CMK (cell line): ENCODE results near the gene C9orf40.

Experiments used
- DNase-seq: peaks from one replicate; pipeline ENCODE4 v3.0.0-alpha.2; 2010; ENCODE audit warnings: low read depth

C9orf40 gene

GRCh38 chr9:74940600-74940999 lies 12.1 kb downstream of the C9orf40 start:
- no peak for DNase-seq

GRCh38 chr9:74935008-74935407 lies 17.7 kb downstream of the C9orf40 start:
- DNase-seq, result no peak

- DNase-seq, result no peak
Observed at GRCh38 chr9:74921737-74922136, 31.0 kb downstream of the C9orf40 start.

GRCh38 chr9:74920944-74921626 lies 31.6 kb downstream of the C9orf40 start:
- no peak for DNase-seq

- DNase-seq, result no peak
Observed at GRCh38 chr9:74910036-74910435, 42.7 kb downstream of the C9orf40 start.

- DNase-seq, result no peak
Observed at GRCh38 chr9:74908665-74909064, 44.0 kb downstream of the C9orf40 start.

- no peak for DNase-seq
Observed at GRCh38 chr9:74907085-74907484, 45.6 kb downstream of the C9orf40 start.

- DNase-seq, result no peak
Observed at GRCh38 chr9:74901001-74901400, 51.7 kb downstream of the C9orf40 start.
